PC-3 (cell line): ENCODE measurements around the gene ITGA3. TPM values are rescaled to one million over a fixed set of nuclear protein-coding genes. Genes with fewer than 3 reads are reported as not detected.

Source experiments
- ATAC-seq: fragments of 200-7000 bp; cut with Tn5 transposase; 2 replicates; pipeline ENCODE4 v1.9.1; 2020; ENCODE audit warnings: mild to moderate bottlenecking, moderate library complexity
- BruUV-seq: library from RNA; stranded (reverse); fragments of 400-500 nt; replicated peaks from 2 replicates; lab custom pipeline; 2021; lab: Mats Ljungman, UMichigan
- CTCF ChIA-PET: fragments of 300-600 bp; sonication (Branson Sonifier 250); formaldehyde crosslinking; loops from one replicate; lab custom pipeline; 2022; ENCODE audit warnings: antibody characterized with exemption; lab: Charles Lee
- POLR2A ChIA-PET: fragments of 300-600 bp; sonication (Branson Sonifier 250); formaldehyde crosslinking; loops from one replicate; lab custom pipeline; 2022; ENCODE audit warnings: antibody characterized with exemption; ENCODE audit not compliant: unreplicated experiment; lab: Charles Lee
- DNase-seq: peaks from one replicate; pipeline ENCODE4 v3.0.0-alpha.2; 2015
- H2AFZ ChIP-seq: fragments of 300-600 bp; sonication (generic); 2 replicates; pipeline ENCODE4 v1.6.0; 2016; ENCODE audit warnings: antibody characterized with exemption, low read length
- H3F3A ChIP-seq: fragments of 300-600 bp; sonication (generic); one replicate; pipeline ENCODE4 v1.6.0; 2017; ENCODE audit warnings: antibody characterized with exemption, low read length, control low read depth, mild to moderate bottlenecking; ENCODE audit not compliant: unreplicated experiment
- H3K27ac ChIP-seq: fragments of 300-600 bp; sonication (generic); 2 replicates; pipeline ENCODE4 v1.5.1; 2016; ENCODE audit warnings: mild to moderate bottlenecking, low read length
- H3K27me3 ChIP-seq: fragments of 300-600 bp; sonication (generic); 2 replicates; pipeline ENCODE4 v1.6.1; 2016; ENCODE audit warnings: low read length, mixed read lengths
- H3K36me3 ChIP-seq: fragments of 300-600 bp; sonication (generic); 2 replicates; pipeline ENCODE4 v1.6.1; 2016; ENCODE audit warnings: low read depth, mixed run types, low read length, mixed read lengths
- H3K4me1 ChIP-seq: fragments of 300-600 bp; sonication (generic); 2 replicates; pipeline ENCODE4 v1.5.1; 2016; ENCODE audit warnings: low read length; ENCODE audit not compliant: insufficient read depth
- H3K4me2 ChIP-seq: fragments of 300-600 bp; sonication (generic); 2 replicates; pipeline ENCODE4 v1.6.0; 2016; ENCODE audit warnings: low read length
- H3K4me3 ChIP-seq: fragments of 300-600 bp; sonication (generic); 2 replicates; pipeline ENCODE4 v1.5.1; 2016; ENCODE audit warnings: mild to moderate bottlenecking, low read length, mixed read lengths
- H3K79me2 ChIP-seq: fragments of 300-600 bp; sonication (generic); 2 replicates; pipeline ENCODE4 v1.6.1; 2017; ENCODE audit warnings: low read length, mixed read lengths
- H3K9ac ChIP-seq: fragments of 300-600 bp; sonication (generic); 2 replicates; pipeline ENCODE4 v1.6.0; 2016; ENCODE audit warnings: mild to moderate bottlenecking, low read length
- H3K9me2 ChIP-seq: fragments of 300-600 bp; sonication (generic); replicated peaks from 2 replicates; pipeline ENCODE4 v1.6.1; 2016; ENCODE audit warnings: mixed run types, low read length, mixed read lengths
- H3K9me3 ChIP-seq: fragments of 300-600 bp; sonication (generic); 2 replicates; pipeline ENCODE4 v1.6.1; 2016; ENCODE audit warnings: low read length, mixed read lengths
- H4K20me1 ChIP-seq: fragments of 300-600 bp; sonication (generic); 2 replicates; pipeline ENCODE4 v1.6.1; 2016; ENCODE audit warnings: low read length, mixed read lengths
- CTCF ChIP-seq: fragments of 300-600 bp; sonication (generic); conservative IDR thresholded peaks from 2 replicates; pipeline ENCODE4 v1.5.1; 2017; ENCODE audit warnings: antibody characterized with exemption, low read depth, mild to moderate bottlenecking, low read length
- EZH2 ChIP-seq: fragments of 300-600 bp; sonication (generic); IDR thresholded peaks from one replicate; pipeline ENCODE4 v1.6.1; 2017; ENCODE audit warnings: antibody characterized with exemption, mild to moderate bottlenecking, low read length; ENCODE audit not compliant: unreplicated experiment
- EZH2phosphoT487 ChIP-seq: fragments of 300-600 bp; sonication (generic); IDR thresholded peaks from 2 replicates; pipeline ENCODE4 v1.6.1; 2018; ENCODE audit warnings: mild to moderate bottlenecking, antibody characterized with exemption, low read length, borderline replicate concordance
- intact Hi-C: fragments of 100-400 bp; cut with micrococcal nuclease; formaldehyde crosslinking; loops from 2 replicates; pipeline ENCODE4 v1.9.0; 2023
- total RNA-seq: library from RNA; depleted of rRNA; stranded (reverse); fragments of >200 nt; gene quantifications from 2 replicates; pipeline ENCODE4 v1.2.3, GENCODE V29; 2014

The ITGA3 gene
- total RNA-seq, 1 experiment from 2014 or later = 598 TPM

- CTCF ChIA-PET = interaction anchor here (0.5 to 3.2 kb wide), 8 partner anchors 15 to 1177 kb away, joined by 3 to 37 read pairs (median 6); partner anchors contain the start of gene ITGA3
- peak overlapping the region; percentile 44 for H2AFZ ChIP-seq
- peak overlapping the region; percentile 90 for H3K9ac ChIP-seq
- POLR2A ChIA-PET = interaction anchor here (0.6 to 3.3 kb wide), 8 partner anchors 12 to 37 kb away, joined by 3 to 65 read pairs (median 6); partner anchors contain the start of gene ITGA3
- intact Hi-C loops = loop anchor here (1.0 to 5.0 kb wide), 6 partner anchors 23 to 124 kb away; partner anchors contain the start of genes PDK2 and PPP1R9B
- peaks cover 8% of the 10 kb centered on the region for H3K9me3 ChIP-seq
- H3K4me3 ChIP-seq = peak overlapping the region; percentile 62
- ATAC-seq (peak; percentile 69), DNase-seq (peak; percentile 100)
- TF ChIP-seq CTCF = no peak
- H3F3A ChIP-seq = peaks cover 16% of the 10 kb centered on the region
- no peaks in the 10 kb centered on the region for H4K20me1 ChIP-seq
- no peaks in the 10 kb centered on the region for H3K79me2 ChIP-seq
- no peaks in the 10 kb centered on the region for H3K36me3 ChIP-seq
- no TSS peak for BruUV-seq
- H3K4me2 ChIP-seq = peak overlapping the region; percentile 83
- no peaks in the 10 kb centered on the region for H3K27me3 ChIP-seq
- peak overlapping the region; percentile 96 for H3K27ac ChIP-seq
- H3K4me1 ChIP-seq = peaks cover 31% of the 10 kb centered on the region
- H3K9me2 ChIP-seq = no peaks in the 10 kb centered on the region
Measured at GRCh38 chr17:50027881-50028735, 27.8 kb upstream of the ITGA3 start.

- no peaks in the 10 kb centered on the region for H3K79me2 ChIP-seq
- H3K36me3 ChIP-seq = no peaks in the 10 kb centered on the region
- H4K20me1 ChIP-seq = no peaks in the 10 kb centered on the region
- H3K4me1 ChIP-seq = peaks cover 31% of the 10 kb centered on the region
- ATAC-seq = no peak
- peaks cover 11% of the 10 kb centered on the region for H3F3A ChIP-seq
- H3K4me2 ChIP-seq = peak overlapping the region; percentile 83
- no peaks in the 10 kb centered on the region for H3K27me3 ChIP-seq
- H3K9me3 ChIP-seq = peaks cover 8% of the 10 kb centered on the region
- ChIA-PET POLR2A (interaction anchor here (0.6 to 3.3 kb wide), 4 partner anchors 12 to 36 kb away, joined by 3 to 39 read pairs (median 6); no protein-coding TSS in a partner anchor), CTCF (interaction anchor here (1.1 to 3.2 kb wide), 3 partner anchors 15 to 65 kb away, joined by 4 to 37 read pairs (median 5); partner anchors contain the start of gene ITGA3)
- peak overlapping the region; percentile 90 for H3K9ac ChIP-seq
- no peak for DNase-seq
- no peaks in the 10 kb centered on the region for H3K9me2 ChIP-seq
- H3K4me3 ChIP-seq = peak overlapping the region; percentile 62; the same call in 1 of the 2 replicates
- TF ChIP-seq EZH2phosphoT487 (no peak), CTCF (no peak), EZH2 (no peak)
- no TSS peak for BruUV-seq
- peak overlapping the region; percentile 96 for H3K27ac ChIP-seq
- intact Hi-C loops = loop anchor here (1.0 to 5.0 kb wide), 2 partner anchors 23 to 124 kb away; partner anchors contain the start of gene PPP1R9B
- H2AFZ ChIP-seq = peak overlapping the region; percentile 44
Measured at GRCh38 chr17:50028736-50029120, 27.2 kb upstream of the ITGA3 start.
